GM15510 (cell line): ENCODE measurements around the gene ABHD2.

Experiments
- POLR2A ChIP-seq: IDR thresholded peaks from 3 replicates; pipeline ENCODE4 v1.6.1; 2011; ENCODE audit warnings: borderline replicate concordance; ENCODE audit not compliant: insufficient read length; ENCODE audit errors: extremely low read depth

ABHD2 gene

DNA sequence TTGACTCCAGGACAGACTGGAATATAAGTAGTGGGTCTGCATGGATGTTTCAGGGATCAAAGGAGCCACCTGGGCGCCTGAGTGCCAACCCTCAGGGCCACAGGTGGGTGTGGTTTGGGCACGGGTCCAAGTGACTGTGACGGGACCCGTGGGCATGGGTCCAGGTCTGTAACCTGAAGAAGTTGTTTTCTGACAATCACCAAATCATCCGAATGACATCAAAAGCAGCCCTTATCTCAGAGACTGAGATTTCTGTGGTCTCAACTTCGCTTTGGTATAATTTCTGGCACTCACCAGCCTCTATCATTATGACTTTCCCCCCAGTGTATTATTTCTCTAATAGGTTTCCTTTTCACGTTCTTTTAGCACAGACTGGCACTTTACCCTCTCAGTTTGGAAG is 108.7 kb downstream of the ABHD2 start:
- TF ChIP-seq POLR2A: no peak

DNA sequence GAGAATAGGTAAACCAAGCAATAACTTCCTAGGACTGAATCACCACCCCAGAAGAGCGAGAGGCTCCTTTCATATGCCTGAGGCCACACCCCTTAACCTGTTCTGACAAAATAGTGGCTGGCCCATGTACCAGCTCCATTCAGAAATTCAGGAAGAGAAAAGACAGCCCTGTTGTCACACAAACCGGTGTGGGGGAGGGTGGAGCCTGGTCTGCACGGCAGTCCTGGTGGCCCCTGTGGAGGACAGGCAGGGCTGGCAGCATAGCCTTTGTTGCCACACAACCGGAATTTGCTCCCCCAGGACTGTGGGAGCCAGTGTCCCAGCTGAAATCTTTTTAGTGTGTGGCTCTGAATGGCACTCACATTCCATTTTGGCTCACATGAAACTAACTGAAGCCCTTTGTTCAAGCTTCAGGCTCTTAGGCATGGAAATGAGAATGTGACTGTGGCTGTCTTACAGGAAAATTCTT is 109.3 kb downstream of the ABHD2 start:
- no peak for TF ChIP-seq POLR2A

GRCh38 chr15:89198196-89198595 is 109.9 kb downstream of the ABHD2 start:
- TF ChIP-seq POLR2A: no peak

- TF ChIP-seq POLR2A: no peak
Observed at GRCh38 chr15:89198934-89199333, 110.7 kb downstream of the ABHD2 start.

DNA sequence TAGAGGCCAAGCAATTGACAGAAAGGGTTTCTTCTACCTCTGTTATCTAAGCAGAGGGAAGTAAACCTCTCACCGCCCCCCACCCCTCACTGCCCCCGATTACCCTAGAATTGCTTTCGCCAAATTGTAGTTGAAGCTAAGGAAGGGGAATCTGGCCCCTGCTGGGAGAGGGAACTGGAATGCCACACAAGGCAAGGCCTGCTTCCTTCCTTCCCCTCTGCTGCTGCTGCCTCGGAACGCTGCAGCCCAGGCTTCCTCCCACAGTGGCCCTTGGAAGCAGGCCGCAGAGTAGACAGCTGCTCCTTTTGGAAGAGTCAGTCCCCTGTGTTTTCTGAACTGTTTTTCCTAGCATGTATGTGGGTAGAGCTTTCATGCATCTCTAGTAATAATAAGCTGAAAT is 111.5 kb downstream of the ABHD2 start:
- TF ChIP-seq POLR2A: no peak

DNA sequence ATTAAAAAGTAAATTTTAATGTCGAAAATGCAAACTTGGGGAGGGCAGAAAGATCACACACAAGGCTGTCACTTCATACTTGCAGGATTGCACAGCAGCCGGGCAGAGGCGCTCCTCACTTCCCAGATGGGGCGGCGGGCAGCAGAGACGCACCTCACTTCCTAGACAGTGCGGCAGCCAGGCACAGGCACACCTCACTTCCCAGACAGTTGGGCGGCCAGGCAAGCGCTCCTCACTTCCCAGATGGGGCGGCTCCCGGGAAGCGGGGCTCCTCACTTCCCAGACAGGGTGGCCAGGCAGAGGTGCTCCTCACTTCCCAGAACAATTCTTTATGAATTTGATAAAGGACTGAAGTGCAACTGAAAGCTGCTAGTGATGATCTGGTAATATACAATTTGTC is 111.9 kb downstream of the ABHD2 start:
- no peak for TF ChIP-seq POLR2A

GRCh38 chr15:89201465-89202005 is 113.3 kb downstream of the ABHD2 start:
- TF ChIP-seq POLR2A: no peak

GRCh38 chr15:89203705-89204273 is 115.5 kb downstream of the ABHD2 start:
- no peak for TF ChIP-seq POLR2A

- no peak for TF ChIP-seq POLR2A
Observed at GRCh38 chr15:89205991-89206585, 117.8 kb downstream of the ABHD2 start.

DNA sequence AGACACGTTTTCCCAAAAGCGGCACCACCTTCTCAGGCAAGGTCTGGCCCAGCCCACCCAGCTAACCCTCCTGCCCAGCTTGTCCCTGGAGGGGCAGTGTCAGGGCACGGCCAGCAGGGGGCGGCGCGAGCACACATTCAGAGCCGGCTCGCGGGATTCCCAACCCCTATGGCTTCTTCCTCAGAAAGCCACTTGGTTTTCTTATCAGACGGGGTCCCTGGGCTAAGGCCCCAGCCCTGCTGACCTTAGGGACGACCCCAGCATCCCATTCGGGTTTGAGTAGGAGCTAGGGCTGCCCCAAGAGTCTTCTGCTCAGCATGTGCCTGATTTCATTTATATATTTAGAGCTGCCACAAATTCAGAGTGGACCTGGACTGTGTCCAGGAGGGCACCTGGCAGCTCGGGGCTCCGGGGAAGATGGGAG is 118.7 kb downstream of the ABHD2 start:
- no peak for TF ChIP-seq POLR2A

- TF ChIP-seq POLR2A: no peak
Observed at GRCh38 chr15:89208256-89208655, 120.0 kb downstream of the ABHD2 start.

DNA sequence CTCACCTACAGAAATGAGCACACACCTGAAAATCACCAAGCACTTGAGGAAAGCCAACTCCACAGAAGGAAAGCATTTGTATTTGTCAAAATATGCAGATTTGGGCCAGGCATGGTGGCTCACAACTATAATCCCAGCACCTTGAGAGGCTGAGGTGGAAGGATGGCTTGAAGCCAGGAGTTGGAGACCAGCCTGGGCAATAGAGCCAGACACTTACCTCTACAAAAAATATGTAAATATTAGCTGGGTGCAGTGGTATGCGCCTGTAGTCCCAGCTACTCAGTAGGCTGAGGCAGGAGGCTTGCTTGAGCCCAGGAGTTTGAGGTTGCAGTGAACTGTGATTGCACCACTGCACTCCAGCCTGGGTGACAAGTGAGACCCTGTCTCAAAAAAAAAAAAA is 120.8 kb downstream of the ABHD2 start:
- no peak for TF ChIP-seq POLR2A

- TF ChIP-seq POLR2A: no peak
Observed at GRCh38 chr15:89211678-89212170, 123.5 kb downstream of the ABHD2 start.

GRCh38 chr15:89215627-89216026 is 127.4 kb downstream of the ABHD2 start:
- no peak for TF ChIP-seq POLR2A

GRCh38 chr15:89217031-89217430 is 128.8 kb downstream of the ABHD2 start:
- TF ChIP-seq POLR2A: no peak
